HG03139 (cell line): ENCODE data around the gene LIG4.

Source experiments
- ATAC-seq: cut with Tn5 transposase; IDR thresholded peaks from one replicate; pipeline ENCODE4 v1.9.1; 2021; ENCODE audit not compliant: unreplicated experiment

The LIG4 gene

GRCh38 chr13:108195146-108195545 is 20.2 kb downstream of the LIG4 start:
- ATAC-seq: no peak

- ATAC-seq: no peak
Measured at GRCh38 chr13:108194435-108194936, 20.9 kb downstream of the LIG4 start.

GRCh38 chr13:108193806-108194205 is 21.5 kb downstream of the LIG4 start:
- ATAC-seq: no peak

GRCh38 chr13:108190897-108191296 is 24.4 kb downstream of the LIG4 start:
- ATAC-seq: no peak

GRCh38 chr13:108188260-108188659 is 27.1 kb downstream of the LIG4 start:
- no peak for ATAC-seq

- ATAC-seq: no peak
Measured at GRCh38 chr13:108185223-108185622, 30.1 kb downstream of the LIG4 start.

GRCh38 chr13:108182652-108183051 is 32.7 kb downstream of the LIG4 start:
- ATAC-seq: no peak

GRCh38 chr13:108178078-108178477 is 37.3 kb downstream of the LIG4 start:
- no peak for ATAC-seq

- peak; percentile 58 for ATAC-seq
Measured at GRCh38 chr13:108176685-108177274, 38.6 kb downstream of the LIG4 start.

GRCh38 chr13:108168929-108169328 is 46.4 kb downstream of the LIG4 start:
- no peak for ATAC-seq

GRCh38 chr13:108166078-108166477 is 49.3 kb downstream of the LIG4 start:
- ATAC-seq: no peak

GRCh38 chr13:108158746-108159145 is 56.6 kb downstream of the LIG4 start:
- ATAC-seq: no peak
